Diencephalon (tissue), 1 donor: Measurements from ENCODE around the gene PIWIL4. TPM values are rescaled to one million over a fixed set of nuclear protein-coding genes. Genes with fewer than 3 reads are reported as not detected.

Experiments
- total RNA-seq: library from RNA; depleted of rRNA; stranded (reverse); fragments of >200 nt; gene quantifications from one replicate; pipeline ENCODE4 v1.2.3, GENCODE V29; 2014

PIWIL4 gene
- 5.5 TPM for total RNA-seq

GRCh38 chr11:94567181-94567670, at the start of gene PIWIL4:
Gene PIWIL4 (plus strand): TSS chr11:94567368. CDS start chr11:94567519, 151 bp downstream.

DNA sequence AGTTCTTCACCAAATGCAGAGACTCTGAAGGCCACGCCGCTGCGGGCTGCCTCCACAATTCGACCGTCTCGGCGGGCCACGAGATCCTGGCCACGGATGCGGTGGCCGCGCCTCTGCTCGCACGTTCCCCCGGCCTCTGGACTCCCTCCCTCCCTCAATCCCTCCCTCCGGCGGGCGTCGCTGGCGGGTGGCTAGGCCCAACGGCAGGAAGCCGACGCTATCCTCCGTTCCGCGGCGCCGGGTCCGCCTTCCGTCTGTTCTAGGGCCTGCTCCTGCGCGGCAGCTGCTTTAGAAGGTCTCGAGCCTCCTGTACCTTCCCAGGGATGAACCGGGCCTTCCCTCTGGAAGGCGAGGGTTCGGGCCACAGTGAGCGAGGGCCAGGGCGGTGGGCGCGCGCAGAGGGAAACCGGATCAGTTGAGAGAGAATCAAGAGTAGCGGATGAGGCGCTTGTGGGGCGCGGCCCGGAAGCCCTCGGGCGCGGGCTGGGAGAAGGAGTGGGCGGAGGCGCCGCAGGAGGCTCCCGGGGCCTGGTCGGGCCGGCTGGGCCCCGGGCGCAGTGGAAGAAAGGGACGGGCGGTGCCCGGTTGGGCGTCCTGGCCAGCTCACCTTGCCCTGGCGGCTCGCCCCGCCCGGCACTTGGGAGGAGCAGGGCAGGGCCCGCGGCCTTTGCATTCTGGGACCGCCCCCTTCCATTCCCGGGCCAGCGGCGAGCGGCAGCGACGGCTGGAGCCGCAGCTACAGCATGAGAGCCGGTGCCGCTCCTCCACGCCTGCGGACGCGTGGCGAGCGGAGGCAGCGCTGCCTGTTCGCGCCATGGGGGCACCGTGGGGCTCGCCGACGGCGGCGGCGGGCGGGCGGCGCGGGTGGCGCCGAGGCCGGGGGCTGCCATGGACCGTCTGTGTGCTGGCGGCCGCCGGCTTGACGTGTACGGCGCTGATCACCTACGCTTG, 23.2 kb upstream of the PIWIL4 start, which contains the start of gene FUT4:
Gene FUT4, plus strand, starts transcription at position 227 of the 951 bp plus-strand sequence. Its CDS starts 213 bp downstream, at position 440.

Other genes with a start within 250 kb of the PIWIL4 start
- 4.4 TPM for gene GPR83, start 165.9 kb upstream of the PIWIL4 start, total RNA-seq
- 15.2 TPM for gene MRE11, start 73.5 kb upstream of the PIWIL4 start, total RNA-seq
- 18.0 TPM for gene ANKRD49, start 73.4 kb upstream of the PIWIL4 start, total RNA-seq
- 2.5 TPM for gene C11orf97, start 54.9 kb upstream of the PIWIL4 start, total RNA-seq
- gene FUT4, start 23.4 kb upstream of the PIWIL4 start, total RNA-seq: 6.9 TPM
- gene AMOTL1, start 201.0 kb downstream of the PIWIL4 start, total RNA-seq: 39.0 TPM